Caco-2 (cell line): ENCODE results near the gene C16orf46. TPM values are rescaled to one million over a fixed set of nuclear protein-coding genes. Genes with fewer than 3 reads are reported as not detected.

Experiments
- BruUV-seq: library from RNA; stranded (reverse); fragments of 400-500 nt; replicated peaks from 2 replicates; lab custom pipeline; 2021; lab: Mats Ljungman, UMichigan
- CTCF ChIA-PET: fragments of 300-600 bp; sonication (Branson Sonifier 250); formaldehyde crosslinking; loops from one replicate; lab custom pipeline; 2022; ENCODE audit warnings: antibody characterized with exemption; lab: Charles Lee
- POLR2A ChIA-PET: fragments of 300-600 bp; sonication (Branson Sonifier 250); formaldehyde crosslinking; loops from one replicate; lab custom pipeline; 2022; ENCODE audit warnings: antibody characterized with exemption; lab: Charles Lee
- DNase-seq, 2 experiments: peaks; one replicate each; pipeline versions ENCODE4 v3.0.0 to v3.0.0-alpha.2; 2020 to 2022
- H3K27me3 ChIP-seq: replicated peaks from 2 replicates; pipeline ENCODE4 v1.6.0; 2011; ENCODE audit warnings: low read length; ENCODE audit not compliant: control insufficient read depth, insufficient read depth
- H3K36me3 ChIP-seq: 2 replicates; pipeline ENCODE4 v1.5.1; 2011; ENCODE audit warnings: low read length; ENCODE audit not compliant: control insufficient read depth, insufficient read depth
- H3K4me1 ChIP-seq: fragments of 250-450 bp; sonication (Bioruptor Pico); 2 replicates; pipeline ENCODE4 v1.5.1; 2020; ENCODE audit warnings: mild to moderate bottlenecking
- H3K4me3 ChIP-seq: 2 replicates; pipeline ENCODE4 v1.5.1; 2011; ENCODE audit warnings: low read depth, mild to moderate bottlenecking, control low read depth, low read length
- H3K9me3 ChIP-seq: fragments of 250-450 bp; sonication (Bioruptor Pico); 2 replicates; pipeline ENCODE4 v1.5.1; 2020; ENCODE audit warnings: mild to moderate bottlenecking, moderate library complexity
- H3K27ac Mint-ChIP-seq: one replicate; pipeline ENCODE4 v1.8.0; 2022; ENCODE audit warnings: mixed read lengths; ENCODE audit not compliant: unreplicated experiment
- H3K27me3 Mint-ChIP-seq: one replicate; pipeline ENCODE4 v1.8.0; 2022; ENCODE audit warnings: mixed read lengths; ENCODE audit not compliant: insufficient read depth, unreplicated experiment
- H3K36me3 Mint-ChIP-seq: one replicate; pipeline ENCODE4 v1.8.0; 2022; ENCODE audit warnings: mild to moderate bottlenecking, mixed read lengths; ENCODE audit not compliant: insufficient read depth, unreplicated experiment
- H3K4me1 Mint-ChIP-seq: one replicate; pipeline ENCODE4 v1.8.0; 2022; ENCODE audit warnings: low read depth, mixed read lengths; ENCODE audit not compliant: unreplicated experiment
- H3K4me3 Mint-ChIP-seq: one replicate; pipeline ENCODE4 v1.8.0; 2022; ENCODE audit warnings: mild to moderate bottlenecking, moderate library complexity, mixed read lengths; ENCODE audit not compliant: unreplicated experiment
- H3K9me3 Mint-ChIP-seq: one replicate; pipeline ENCODE4 v1.8.0; 2022; ENCODE audit warnings: mixed read lengths; ENCODE audit not compliant: unreplicated experiment
- intact Hi-C: fragments of 100-400 bp; cut with micrococcal nuclease; formaldehyde crosslinking; loops from one replicate; pipeline ENCODE4 v1.10.0; 2022; ENCODE audit not compliant: unreplicated experiment
- total RNA-seq: library from RNA; stranded (reverse); gene quantifications from 2 replicates; pipeline ENCODE4 v1.2.3, GENCODE V29; 2022
- TF ChIP-seq, protein P1 (sequence below), 2 experiments: fragments of 200-600 bp in 1 of 2; IDR thresholded peaks; 1 replicate in 1 of 2; 2 replicates in 1 of 2; pipeline versions ENCODE4 v1.5.1 to v1.8.0; 2011 to 2022; ENCODE audit warnings: antibody characterized with exemption in 1 of 2, control low read depth in 1 of 2, inconsistent platforms in 1 of 2, low read depth in 1 of 2, low read length in 1 of 2, mild to moderate bottlenecking in 1 of 2, moderate library complexity in 1 of 2; ENCODE audit not compliant: insufficient read depth in 1 of 2, severe bottlenecking in 1 of 2, unreplicated experiment in 1 of 2

Gene C16orf46
- total RNA-seq, 1 experiment from 2014 or later, result 0.70 TPM

DNA sequence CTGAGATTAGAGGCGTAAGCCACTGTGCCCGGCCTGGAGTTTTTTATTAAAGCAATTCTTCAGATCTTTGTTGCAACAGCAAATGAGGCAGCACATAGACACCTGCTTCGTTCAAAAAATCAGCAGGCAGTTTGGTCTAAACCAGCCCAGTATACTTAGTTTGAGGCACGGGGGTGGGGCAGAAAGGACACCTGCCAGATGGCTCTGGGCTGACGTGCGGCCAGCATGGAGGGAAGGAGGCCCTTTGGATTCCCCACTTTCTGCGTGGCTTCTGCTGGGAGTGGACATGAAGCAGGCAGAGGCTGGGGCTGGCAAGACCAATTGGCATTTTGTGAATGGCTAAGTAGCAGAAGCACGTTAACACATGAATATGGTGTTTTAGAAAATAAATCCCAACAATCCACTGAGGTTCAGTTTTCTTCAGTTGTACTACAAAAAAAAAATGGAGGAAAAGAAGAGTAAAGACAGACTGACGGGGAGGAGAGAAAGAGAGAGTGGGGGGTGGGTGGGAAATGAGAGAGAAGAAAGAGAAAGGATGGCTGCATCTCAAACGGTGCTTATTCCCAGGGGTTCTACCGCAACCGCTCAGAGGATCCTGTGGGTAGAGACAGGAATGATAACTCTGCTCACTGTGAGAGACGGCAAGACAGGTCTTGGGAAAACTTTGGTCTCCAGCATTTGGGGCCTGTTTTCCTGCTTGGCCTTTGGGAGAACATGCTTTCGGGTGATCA, 16.3 kb downstream of the C16orf46 start:
- no peak overlapping the region for H3K27ac Mint-ChIP-seq
- H3K4me1 ChIP-seq, result peaks cover 8% of the 10 kb centered on the region; the same call in 1 of the 2 replicates
- TF ChIP-seq, protein P1, sequence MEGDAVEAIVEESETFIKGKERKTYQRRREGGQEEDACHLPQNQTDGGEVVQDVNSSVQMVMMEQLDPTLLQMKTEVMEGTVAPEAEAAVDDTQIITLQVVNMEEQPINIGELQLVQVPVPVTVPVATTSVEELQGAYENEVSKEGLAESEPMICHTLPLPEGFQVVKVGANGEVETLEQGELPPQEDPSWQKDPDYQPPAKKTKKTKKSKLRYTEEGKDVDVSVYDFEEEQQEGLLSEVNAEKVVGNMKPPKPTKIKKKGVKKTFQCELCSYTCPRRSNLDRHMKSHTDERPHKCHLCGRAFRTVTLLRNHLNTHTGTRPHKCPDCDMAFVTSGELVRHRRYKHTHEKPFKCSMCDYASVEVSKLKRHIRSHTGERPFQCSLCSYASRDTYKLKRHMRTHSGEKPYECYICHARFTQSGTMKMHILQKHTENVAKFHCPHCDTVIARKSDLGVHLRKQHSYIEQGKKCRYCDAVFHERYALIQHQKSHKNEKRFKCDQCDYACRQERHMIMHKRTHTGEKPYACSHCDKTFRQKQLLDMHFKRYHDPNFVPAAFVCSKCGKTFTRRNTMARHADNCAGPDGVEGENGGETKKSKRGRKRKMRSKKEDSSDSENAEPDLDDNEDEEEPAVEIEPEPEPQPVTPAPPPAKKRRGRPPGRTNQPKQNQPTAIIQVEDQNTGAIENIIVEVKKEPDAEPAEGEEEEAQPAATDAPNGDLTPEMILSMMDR (IDR thresholded peaks at IDR 0.05; ENCODE audit: insufficient read depth in 1 of 2, low read depth in 1 of 2, low read length in 1 of 2, severe bottlenecking in 1 of 2, unreplicated experiment in 1 of 2), result no peak
- H3K9me3 ChIP-seq, result no peaks in the 10 kb centered on the region
- H3K4me3 Mint-ChIP-seq, result no peak overlapping the region
- ChIA-PET CTCF (no interaction called here), POLR2A (no interaction called here)
- no peaks in the 10 kb centered on the region for H3K9me3 Mint-ChIP-seq
- BruUV-seq, result no TSS peak
- H3K27me3 ChIP-seq, result no peaks in the 10 kb centered on the region
- intact Hi-C loops, result no loop called here
- no peaks in the 10 kb centered on the region for H3K4me1 Mint-ChIP-seq
- no peaks in the 10 kb centered on the region for H3K36me3 ChIP-seq
- H3K4me3 ChIP-seq, result no peak overlapping the region
- no peaks in the 10 kb centered on the region for H3K36me3 Mint-ChIP-seq
- no peaks in the 10 kb centered on the region for H3K27me3 Mint-ChIP-seq
- no peak for DNase-seq

DNA sequence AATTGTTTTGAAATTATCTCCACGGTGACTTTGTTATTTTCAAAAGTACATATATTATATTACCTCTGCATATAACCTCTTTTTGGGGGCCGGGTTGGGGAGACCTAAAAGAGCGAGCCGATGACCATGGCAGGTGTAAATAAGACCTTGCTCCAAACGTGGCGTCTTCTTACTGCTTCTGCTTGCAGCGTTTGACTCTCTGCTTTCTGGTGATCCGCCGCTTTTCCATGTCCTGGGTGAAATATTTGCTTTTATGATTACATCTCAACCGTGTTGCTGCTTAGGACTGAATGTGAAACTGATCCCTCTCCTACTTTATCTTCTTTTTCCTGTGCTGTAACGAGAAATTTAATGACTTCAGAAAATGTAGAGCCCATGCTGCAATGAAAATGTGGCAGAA, 23.3 kb downstream of the C16orf46 start:
- Histone ChIP-seq H3K4me1 (no peaks in the 10 kb centered on the region), H3K9me3 (peaks cover under 1% of the 10 kb centered on the region), H3K36me3 (no peaks in the 10 kb centered on the region), H3K27me3 (no peaks in the 10 kb centered on the region), H3K4me3 (no peak overlapping the region)
- intact Hi-C loops, result no loop called here
- Mint-ChIP-seq H3K27me3 (peaks cover 3% of the 10 kb centered on the region), H3K27ac (no peak overlapping the region), H3K4me1 (no peaks in the 10 kb centered on the region), H3K4me3 (no peak overlapping the region), H3K9me3 (peaks cover 13% of the 10 kb centered on the region), H3K36me3 (peaks cover 5% of the 10 kb centered on the region)
- BruUV-seq, result no TSS peak
- TF ChIP-seq, protein P1 (IDR thresholded peaks at IDR 0.05; ENCODE audit: insufficient read depth in 1 of 2, low read depth in 1 of 2, low read length in 1 of 2, severe bottlenecking in 1 of 2, unreplicated experiment in 1 of 2), result no peak
- ChIA-PET CTCF (no interaction called here), POLR2A (no interaction called here)
- no peak for DNase-seq

DNA sequence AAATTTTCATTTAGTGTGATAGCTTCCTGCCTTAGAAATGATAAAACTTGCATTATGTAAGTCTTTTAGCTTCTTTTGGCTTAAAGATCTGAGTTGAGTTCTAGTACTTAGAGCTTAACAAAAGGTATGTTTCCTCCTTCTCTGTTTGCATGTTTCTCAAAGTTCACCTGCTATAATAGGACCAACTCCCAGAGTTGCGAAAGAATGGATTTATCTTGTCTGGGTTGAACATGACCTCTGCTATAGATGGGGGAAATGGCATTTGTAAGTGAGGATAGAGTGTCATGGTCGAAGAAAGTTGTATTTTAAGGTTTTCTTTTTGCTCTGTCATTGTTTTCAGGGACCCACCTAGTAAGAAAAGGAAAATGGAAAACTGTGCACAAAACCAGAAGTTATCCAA, 34.2 kb downstream of the C16orf46 start:
- intact Hi-C loops, result no loop called here
- POLR2A ChIA-PET, result no interaction called here
- no peaks in the 10 kb centered on the region for H3K4me1 Mint-ChIP-seq
- no peaks in the 10 kb centered on the region for H3K9me3 Mint-ChIP-seq
- Histone ChIP-seq H3K36me3 (peaks cover 4% of the 10 kb centered on the region), H3K4me1 (no peaks in the 10 kb centered on the region), H3K9me3 (no peaks in the 10 kb centered on the region), H3K4me3 (no peak overlapping the region), H3K27me3 (no peaks in the 10 kb centered on the region)
- no peaks in the 10 kb centered on the region for H3K27me3 Mint-ChIP-seq
- CTCF ChIA-PET, result no interaction called here
- TF ChIP-seq, protein P1 (IDR thresholded peaks at IDR 0.05; ENCODE audit: insufficient read depth in 1 of 2, low read depth in 1 of 2, low read length in 1 of 2, severe bottlenecking in 1 of 2, unreplicated experiment in 1 of 2), result no peak
- H3K36me3 Mint-ChIP-seq, result peaks cover 56% of the 10 kb centered on the region
- no TSS peak for BruUV-seq
- no peak overlapping the region for H3K27ac Mint-ChIP-seq
- no peak overlapping the region for H3K4me3 Mint-ChIP-seq
- no peak for DNase-seq
